DMS79 treated with DMSO at 0.1 percent for 48 hours (cell line): Measurements from ENCODE around the gene POLR1D.

Source experiments
- DNase-seq: peaks from one replicate; lab custom pipeline; 2025; lab: John Stamatoyannopoulos, UW

The POLR1D gene

GRCh38 chr13:27621366-27622101, at the start of gene POLR1D:
POLR1D (plus strand) TSS chr13:27621892; CDS start chr13:27621984, 92 bp downstream.
- peak; percentile 63 for DNase-seq

GRCh38 chr13:27572234-27572901, 49.3 kb upstream of the POLR1D start:
- DNase-seq: no peak

GRCh38 chr13:27573265-27573664, 48.4 kb upstream of the POLR1D start:
- DNase-seq: no peak

GRCh38 chr13:27574661-27575060, 47.0 kb upstream of the POLR1D start:
- DNase-seq: no peak

- no peak for DNase-seq
Measured at GRCh38 chr13:27578121-27579030, 43.3 kb upstream of the POLR1D start.

- DNase-seq: no peak
Measured at GRCh38 chr13:27583645-27584044, 38.0 kb upstream of the POLR1D start.

- no peak for DNase-seq
Measured at GRCh38 chr13:27587095-27587746, 34.5 kb upstream of the POLR1D start.

GRCh38 chr13:27588405-27588804, 33.3 kb upstream of the POLR1D start:
- no peak for DNase-seq

- no peak for DNase-seq
Measured at GRCh38 chr13:27592865-27593264, 28.8 kb upstream of the POLR1D start.

GRCh38 chr13:27593267-27593666, 28.4 kb upstream of the POLR1D start:
- no peak for DNase-seq

GRCh38 chr13:27595055-27595811, 26.5 kb upstream of the POLR1D start:
- DNase-seq: no peak

GRCh38 chr13:27599096-27599495, 22.6 kb upstream of the POLR1D start:
- no peak for DNase-seq

- DNase-seq: no peak
Measured at GRCh38 chr13:27599845-27600553, 21.7 kb upstream of the POLR1D start.

- DNase-seq: no peak
Measured at GRCh38 chr13:27600711-27601110, 21.0 kb upstream of the POLR1D start.

GRCh38 chr13:27601208-27601607, 20.5 kb upstream of the POLR1D start:
- no peak for DNase-seq

- no peak for DNase-seq
Measured at GRCh38 chr13:27601803-27602202, 19.9 kb upstream of the POLR1D start.

- DNase-seq: no peak
Measured at GRCh38 chr13:27605099-27605498, 16.6 kb upstream of the POLR1D start.

- DNase-seq: no peak
Measured at GRCh38 chr13:27605610-27606200, 16.0 kb upstream of the POLR1D start.

- no peak for DNase-seq
Measured at GRCh38 chr13:27607125-27607524, 14.6 kb upstream of the POLR1D start.

- no peak for DNase-seq
Measured at GRCh38 chr13:27613628-27614027, 8.1 kb upstream of the POLR1D start.
